RWPE1 (cell line): ENCODE results near the gene CSF3.
"Not testable (repeated sequence)": the region's sequence is repeated elsewhere in the genome, so short reads cannot be mapped to it uniquely, and the experiment has no call there.

ENCODE experiments used
- CTCF ChIA-PET: fragments of 350-600 bp; sonication (Branson Sonifier 250); formaldehyde crosslinking; extraction: SDS; loops from one replicate; lab custom pipeline; 2021; lab: Yijun Ruan, JAX
- POLR2A ChIA-PET: fragments of 400-600 bp; formaldehyde crosslinking; extraction: SDS; loops from one replicate; lab custom pipeline; 2020; ENCODE audit warnings: antibody characterized with exemption; ENCODE audit not compliant: low non-redundant PET; lab: Yijun Ruan, JAX
- DNase-seq: peaks from one replicate; pipeline ENCODE4 v3.0.0; 2012; ENCODE audit warnings: low spot score
- H3K27ac ChIP-seq: fragments of 450-650 bp; 2 replicates; pipeline ENCODE4 v1.5.1; 2017
- TF ChIP-seq, protein P1 (sequence below): fragments of 450-650 bp; conservative IDR thresholded peaks from 2 replicates; pipeline ENCODE4 v1.5.1; 2017; ENCODE audit warnings: low read depth, mild to moderate bottlenecking

CSF3 gene

DNA sequence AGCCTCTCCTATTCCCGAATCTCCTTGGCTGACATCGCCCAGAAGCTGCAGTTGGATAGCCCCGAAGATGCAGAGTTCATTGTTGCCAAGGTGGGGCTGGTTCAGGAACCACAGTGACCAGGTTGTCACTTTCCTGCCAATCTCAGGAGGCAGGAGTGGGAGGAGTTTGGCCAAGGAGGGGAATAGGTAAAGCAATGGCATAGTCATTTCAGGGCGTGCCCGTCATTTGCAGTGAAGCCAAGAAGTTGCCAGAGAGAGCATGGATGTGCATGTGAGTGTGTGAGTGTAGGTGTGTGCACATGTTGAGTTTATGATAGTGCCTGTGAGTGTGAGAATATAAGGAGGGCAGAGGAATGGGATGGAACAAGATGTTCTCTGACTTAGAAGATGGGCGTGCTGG, 19.8 kb upstream of the CSF3 start:
- H3K27ac ChIP-seq, result peak overlapping the region; percentile 16; the same call in 1 of the 2 replicates
- no peak for DNase-seq
- ChIA-PET POLR2A (no interaction called here), CTCF (no interaction called here)
- TF ChIP-seq, protein P1, sequence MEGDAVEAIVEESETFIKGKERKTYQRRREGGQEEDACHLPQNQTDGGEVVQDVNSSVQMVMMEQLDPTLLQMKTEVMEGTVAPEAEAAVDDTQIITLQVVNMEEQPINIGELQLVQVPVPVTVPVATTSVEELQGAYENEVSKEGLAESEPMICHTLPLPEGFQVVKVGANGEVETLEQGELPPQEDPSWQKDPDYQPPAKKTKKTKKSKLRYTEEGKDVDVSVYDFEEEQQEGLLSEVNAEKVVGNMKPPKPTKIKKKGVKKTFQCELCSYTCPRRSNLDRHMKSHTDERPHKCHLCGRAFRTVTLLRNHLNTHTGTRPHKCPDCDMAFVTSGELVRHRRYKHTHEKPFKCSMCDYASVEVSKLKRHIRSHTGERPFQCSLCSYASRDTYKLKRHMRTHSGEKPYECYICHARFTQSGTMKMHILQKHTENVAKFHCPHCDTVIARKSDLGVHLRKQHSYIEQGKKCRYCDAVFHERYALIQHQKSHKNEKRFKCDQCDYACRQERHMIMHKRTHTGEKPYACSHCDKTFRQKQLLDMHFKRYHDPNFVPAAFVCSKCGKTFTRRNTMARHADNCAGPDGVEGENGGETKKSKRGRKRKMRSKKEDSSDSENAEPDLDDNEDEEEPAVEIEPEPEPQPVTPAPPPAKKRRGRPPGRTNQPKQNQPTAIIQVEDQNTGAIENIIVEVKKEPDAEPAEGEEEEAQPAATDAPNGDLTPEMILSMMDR, result no peak

DNA sequence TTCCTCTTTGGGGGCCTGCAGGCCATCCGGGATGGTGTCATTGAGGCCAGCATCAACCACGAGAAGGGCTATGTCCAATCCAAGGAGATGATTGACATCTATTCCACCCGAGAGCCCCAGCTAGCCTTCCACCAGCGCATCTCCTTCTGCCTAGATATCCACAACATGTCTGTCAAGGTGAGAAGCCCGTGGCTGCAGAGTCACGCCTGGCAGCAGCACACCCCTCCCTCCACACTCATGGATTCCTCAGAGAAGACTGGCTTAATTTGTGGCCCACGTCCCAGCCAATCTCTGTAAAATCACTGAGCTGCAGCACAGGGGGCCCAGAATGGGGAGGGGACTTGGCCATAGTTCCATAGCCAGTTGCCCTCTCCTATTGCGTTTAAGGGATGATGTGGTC, 19.1 kb upstream of the CSF3 start:
- TF ChIP-seq, protein P1, result no peak
- POLR2A ChIA-PET, result no interaction called here
- no peak for DNase-seq
- H3K27ac ChIP-seq, result 0 out of 2 replicates have a peak overlapping the region, but pooled peaks have one; percentile 10
- CTCF ChIA-PET, result interaction anchor here (1.2 kb wide), 1 partner anchor 13 kb away, joined by 3 read pairs; no protein-coding TSS in a partner anchor

DNA sequence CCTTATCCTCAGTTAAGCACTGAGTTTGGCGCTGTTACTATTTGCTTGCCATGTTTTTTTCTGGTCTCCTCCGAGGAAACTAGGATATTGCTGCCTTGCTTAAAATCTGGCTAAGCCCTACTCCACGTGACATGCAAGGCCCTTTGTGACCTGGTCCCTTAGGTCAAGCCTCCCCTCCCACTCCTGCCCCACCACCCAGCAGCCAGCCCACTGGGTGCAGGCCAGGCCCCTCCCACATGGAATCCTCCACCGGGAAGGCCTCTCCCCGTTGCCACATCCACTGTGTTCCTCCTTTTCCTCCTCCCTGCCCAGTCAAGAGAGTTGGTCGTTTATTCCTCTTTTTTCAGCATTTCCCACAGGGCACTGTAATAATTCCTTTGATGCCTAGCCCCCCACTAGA, 18.4 kb upstream of the CSF3 start:
- DNase-seq, result no peak
- TF ChIP-seq, protein P1, result no peak
- CTCF ChIA-PET, result interaction anchor here (1.2 kb wide), 1 partner anchor 14 kb away, joined by 3 read pairs; no protein-coding TSS in a partner anchor
- POLR2A ChIA-PET, result no interaction called here
- peak overlapping the region; percentile 40 for H3K27ac ChIP-seq

DNA sequence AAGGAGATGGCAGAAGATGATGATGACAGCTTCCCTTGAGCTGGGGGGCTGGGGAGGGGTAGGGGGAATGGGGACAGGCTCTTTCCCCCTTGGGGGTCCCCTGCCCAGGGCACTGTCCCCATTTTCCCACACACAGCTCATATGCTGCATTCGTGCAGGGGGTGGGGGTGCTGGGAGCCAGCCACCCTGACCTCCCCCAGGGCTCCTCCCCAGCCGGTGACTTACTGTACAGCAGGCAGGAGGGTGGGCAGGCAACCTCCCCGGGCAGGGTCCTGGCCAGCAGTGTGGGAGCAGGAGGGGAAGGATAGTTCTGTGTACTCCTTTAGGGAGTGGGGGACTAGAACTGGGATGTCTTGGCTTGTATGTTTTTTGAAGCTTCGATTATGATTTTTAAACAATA, 17.7 kb upstream of the CSF3 start:
- DNase-seq, result no peak
- peak overlapping the region; percentile 40 for H3K27ac ChIP-seq
- ChIA-PET CTCF (interaction anchor here (0.5 to 1.2 kb wide), 3 partner anchors 15 to 103 kb away, joined by 3 to 4 read pairs (median 3); no protein-coding TSS in a partner anchor), POLR2A (no interaction called here)
- TF ChIP-seq, protein P1, result no peak

DNA sequence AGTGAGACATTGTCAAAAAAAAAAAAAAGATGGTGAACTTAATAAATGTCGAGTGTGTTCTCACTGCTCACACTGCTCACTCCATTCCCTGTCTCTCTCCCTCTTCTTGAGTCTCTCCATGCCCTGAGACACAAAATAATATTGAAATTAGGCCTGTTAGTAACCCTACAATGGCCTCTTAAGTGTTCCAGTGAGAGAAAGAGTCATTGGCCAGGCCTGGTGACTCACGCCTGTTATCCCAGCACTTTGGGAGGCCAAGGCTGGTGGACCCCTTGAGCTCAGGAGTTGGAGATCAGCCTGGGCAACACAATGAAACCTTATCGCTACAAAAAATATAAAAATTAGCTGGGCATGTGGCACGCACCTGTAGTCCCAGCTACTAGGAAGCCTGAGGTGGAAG, 16.2 kb upstream of the CSF3 start:
- H3K27ac ChIP-seq, result no peak overlapping the region
- TF ChIP-seq, protein P1, result no peak
- ChIA-PET CTCF (no interaction called here), POLR2A (no interaction called here)
- DNase-seq, result no peak

DNA sequence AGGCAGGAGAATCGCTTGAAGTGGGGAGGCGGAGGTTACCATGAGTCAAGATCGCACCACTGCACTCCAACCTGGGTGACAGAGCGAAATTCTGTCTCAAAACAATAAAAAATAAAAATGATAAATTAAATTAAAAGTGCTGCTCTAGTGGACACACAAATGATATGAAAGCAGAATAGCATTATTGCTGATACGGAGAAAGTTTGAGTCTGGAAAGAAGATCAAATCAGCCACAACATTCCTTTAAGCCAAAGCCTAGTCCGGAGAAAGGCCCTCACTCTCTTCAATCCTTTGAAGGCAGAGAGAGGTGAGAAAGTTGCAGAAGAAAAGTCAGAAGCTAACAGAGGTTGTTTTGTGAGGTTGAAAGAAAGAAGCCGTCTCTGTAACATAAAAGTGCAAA, 15.1 kb upstream of the CSF3 start:
- ChIA-PET CTCF (no interaction called here), POLR2A (no interaction called here)
- no peak for DNase-seq
- no peak overlapping the region for H3K27ac ChIP-seq
- TF ChIP-seq, protein P1, result no peak

DNA sequence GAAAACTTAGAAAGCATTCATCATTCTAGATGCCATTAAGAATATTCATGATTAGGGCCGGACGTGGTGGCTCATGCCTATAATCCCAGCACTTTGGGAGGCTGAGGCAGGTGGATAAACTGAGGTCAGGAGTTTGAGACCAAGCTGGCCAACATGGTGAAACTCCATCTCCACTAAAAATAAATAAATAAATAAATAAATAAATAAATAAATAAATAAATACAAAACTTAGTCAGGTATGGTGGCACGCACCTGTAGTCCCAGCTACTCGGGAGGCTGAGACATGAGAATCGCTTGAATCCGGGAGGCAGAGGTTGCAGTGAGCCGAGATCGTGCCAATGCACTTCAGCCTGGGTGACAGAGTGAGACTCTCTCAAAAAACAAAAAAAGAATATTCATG, 13.9 kb upstream of the CSF3 start:
- CTCF ChIA-PET, result interaction anchor here (0.6 kb wide), 1 partner anchor 1483 kb away, joined by 3 read pairs; no protein-coding TSS in a partner anchor
- POLR2A ChIA-PET, DNase-seq, H3K27ac ChIP-seq: not testable (repeated sequence)
